C1 segment of cervical spinal cord (tissue), 14 donors: ENCODE measurements around the gene KCNMB1.

Source experiments
- DNase-seq, 14 donors: peaks; one replicate each; lab custom pipeline; 2025; lab: John Stamatoyannopoulos, UW

KCNMB1 gene

DNA sequence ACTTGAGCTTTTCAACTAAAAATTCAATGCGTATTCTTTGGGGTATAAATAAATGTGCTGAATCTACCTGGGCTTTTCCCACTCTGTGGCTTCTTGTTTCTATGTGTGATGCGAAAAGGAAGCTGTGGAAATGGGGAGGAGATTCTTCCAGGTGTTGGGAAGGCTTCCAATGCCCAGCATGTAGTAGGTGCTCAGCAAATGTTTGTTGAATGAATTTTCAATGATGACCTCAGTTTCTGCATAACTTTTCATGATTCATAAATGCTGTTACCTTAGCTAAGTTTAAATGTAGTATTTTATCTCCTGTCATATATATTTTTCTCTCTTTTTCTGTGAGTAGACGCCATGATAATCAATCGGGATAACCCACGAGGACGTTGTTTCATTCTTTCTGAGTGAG, 25.6 kb upstream of the KCNMB1 start:
- no peak for DNase-seq

DNA sequence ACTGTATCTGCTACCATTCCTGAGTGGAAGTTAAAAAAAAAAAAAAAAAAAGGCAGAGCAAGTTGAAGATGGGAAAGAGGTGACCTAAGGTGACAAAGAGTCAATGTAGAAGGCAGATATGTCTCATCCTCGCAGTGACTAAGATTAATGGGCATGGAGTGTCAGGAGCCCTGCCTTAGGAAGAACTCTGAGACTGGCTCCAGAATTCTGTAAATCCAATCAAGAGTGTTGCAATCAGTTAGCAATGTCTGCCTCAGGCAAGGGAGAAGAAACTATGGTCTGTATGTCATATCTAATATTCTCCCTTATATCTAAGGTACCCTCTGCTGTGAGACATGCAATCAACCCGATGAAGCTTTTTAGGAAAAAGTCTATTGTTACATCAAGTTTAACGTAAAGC, 24.7 kb upstream of the KCNMB1 start:
- no peak for DNase-seq

DNA sequence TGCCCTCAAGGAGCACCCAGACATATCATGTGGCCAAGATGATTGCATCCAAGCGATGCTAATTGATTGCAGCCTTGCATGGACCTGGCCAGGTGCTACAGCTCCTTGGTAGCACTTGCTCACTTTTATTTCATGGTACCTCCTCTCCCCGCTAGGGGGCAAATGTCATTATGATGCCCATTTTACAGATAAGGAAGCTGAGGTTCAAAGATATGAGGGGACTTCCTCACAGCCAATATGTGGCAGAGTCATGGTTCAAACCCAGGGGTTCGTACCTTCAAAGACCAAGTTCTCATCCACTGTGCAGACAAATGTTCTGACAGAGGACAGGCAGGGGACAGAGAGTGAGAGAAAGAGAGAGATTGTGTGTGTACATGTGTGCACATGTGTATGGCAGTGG, 21.9 kb upstream of the KCNMB1 start:
- DNase-seq = no peak

DNA sequence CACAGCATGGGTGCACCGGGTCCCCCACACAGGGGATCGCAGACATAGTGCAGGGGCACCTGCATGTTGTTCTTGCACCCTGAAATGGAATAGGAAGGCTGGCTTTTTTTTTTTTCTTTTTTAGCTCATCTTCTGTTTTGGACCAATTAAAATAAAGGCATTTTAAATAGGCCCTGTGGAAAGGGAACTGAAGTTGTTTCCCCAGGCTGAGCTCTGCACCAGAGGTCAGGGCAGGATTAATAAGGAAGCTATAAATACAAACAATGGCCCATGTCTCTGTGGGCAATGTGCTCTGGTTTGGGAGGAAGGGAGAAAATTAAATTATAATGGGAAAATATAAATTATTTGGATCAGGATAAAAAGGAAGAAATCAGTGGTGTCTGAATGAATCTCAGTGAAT, 21.2 kb upstream of the KCNMB1 start:
- no peak for DNase-seq

DNA sequence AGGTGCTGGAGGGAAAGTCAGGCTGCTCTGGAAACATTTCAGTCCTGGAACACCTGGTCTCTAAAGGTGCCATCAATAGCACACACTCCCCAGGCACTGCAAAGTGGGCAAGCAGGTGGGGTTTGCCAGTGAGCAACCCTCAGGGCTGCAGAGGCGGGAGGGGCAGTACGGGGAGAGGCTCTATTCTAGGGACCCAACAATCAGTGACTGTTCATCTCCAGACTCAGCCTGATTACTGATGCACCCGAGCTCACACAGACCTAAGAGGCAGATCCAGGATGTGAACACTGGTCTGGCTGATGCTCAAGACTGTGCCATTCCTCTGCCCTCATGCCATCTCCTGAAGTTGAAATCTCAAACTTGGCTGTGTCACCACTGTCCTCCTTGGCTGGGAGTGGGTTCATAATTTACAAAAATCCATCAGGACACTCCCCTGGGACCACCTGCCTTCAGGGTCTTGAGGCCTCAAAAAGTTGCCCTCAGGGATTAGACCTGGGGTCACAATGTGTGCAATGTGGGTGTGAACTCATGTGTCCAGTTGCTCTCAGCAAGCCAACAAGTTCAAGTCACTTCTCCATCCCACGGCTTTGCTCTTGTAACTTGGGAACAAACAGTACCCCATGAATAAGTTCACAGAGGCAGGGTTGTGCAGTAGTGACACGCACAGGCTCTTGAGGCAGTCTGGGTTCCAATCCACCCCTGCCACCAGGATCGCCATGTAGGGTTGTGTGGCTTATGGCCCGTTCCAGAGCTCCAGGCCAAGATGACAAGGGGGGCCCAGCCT, 19.9 kb upstream of the KCNMB1 start:
- DNase-seq = peak in 1 of 14 donors; percentile 21

DNA sequence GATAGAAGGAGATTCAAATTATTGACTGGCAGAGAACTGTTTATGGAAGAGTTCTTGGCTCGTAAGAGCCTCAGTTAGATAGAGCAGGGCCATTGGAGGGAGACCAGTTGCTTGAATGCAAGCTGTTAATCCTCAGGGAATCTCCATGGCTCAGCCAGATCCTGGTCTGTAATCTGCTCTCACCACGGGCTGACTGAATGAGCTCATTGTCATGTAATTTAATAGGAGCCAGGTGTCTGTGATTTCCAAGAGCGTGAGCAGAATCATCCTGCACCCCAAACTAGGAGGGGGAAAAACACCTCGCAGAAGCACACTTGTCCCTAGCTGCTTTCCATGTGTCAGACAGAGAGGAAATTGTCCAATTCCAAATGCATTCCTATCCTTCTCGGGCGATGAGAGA, 19.1 kb upstream of the KCNMB1 start:
- no peak for DNase-seq

DNA sequence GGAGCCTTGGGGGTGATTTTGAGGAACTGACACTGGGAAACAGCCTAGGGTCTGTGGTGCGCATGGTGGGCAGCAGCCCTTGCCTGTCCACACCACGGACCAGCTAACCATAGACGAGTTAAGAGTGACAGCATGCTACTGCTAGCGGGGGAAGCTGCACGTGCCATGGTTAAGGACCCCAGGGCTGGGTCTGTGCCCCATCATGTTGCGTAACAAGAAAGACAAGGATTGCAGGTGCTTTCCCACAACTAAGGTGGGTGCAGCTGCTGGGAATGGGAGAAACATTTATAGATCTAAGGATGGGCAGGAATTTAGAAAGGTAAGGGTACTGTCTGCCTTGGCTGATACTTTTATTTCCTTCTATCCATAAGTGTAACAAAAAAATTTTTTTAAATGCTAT, 17.9 kb upstream of the KCNMB1 start:
- DNase-seq = no peak

DNA sequence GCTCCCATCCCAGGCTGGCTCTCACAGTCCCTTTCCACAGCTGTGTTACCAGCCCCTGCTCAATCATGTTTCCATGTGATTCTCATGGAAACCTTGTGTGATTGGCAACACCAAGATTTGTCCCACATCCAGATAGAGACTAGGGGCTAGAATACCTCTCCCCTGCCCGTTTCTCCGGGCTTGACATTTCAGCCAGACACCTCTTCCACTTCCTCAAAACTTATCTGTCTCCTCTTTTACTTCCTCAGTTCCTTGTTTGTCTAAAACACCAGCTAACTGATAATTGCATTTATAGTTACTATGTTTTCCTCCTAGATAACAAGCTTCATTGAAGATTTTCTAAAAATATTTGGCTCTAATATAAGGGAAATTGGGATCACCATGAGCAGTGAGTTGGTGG, 16.6 kb upstream of the KCNMB1 start:
- DNase-seq = no peak

DNA sequence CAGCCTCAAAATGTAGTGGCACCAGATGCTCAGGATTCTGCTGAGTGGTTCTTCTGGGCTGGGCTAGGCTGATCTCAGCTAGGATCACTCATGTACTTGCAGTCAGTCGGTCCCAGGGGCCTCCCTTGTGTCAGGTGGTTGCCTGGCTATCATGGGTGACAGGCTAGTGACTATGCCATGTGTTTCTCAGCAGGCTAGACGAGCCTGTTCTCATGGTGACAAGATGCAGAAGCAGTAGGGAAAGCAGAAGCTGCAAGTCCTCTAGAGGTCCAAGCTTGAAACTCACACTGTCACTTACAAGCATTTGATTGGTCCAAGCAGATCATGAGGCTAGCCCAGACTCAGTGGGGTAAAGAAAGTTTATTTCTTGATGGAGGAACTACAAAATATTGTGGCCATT, 15.2 kb upstream of the KCNMB1 start:
- DNase-seq = peak in 1 of 14 donors; percentile 29

DNA sequence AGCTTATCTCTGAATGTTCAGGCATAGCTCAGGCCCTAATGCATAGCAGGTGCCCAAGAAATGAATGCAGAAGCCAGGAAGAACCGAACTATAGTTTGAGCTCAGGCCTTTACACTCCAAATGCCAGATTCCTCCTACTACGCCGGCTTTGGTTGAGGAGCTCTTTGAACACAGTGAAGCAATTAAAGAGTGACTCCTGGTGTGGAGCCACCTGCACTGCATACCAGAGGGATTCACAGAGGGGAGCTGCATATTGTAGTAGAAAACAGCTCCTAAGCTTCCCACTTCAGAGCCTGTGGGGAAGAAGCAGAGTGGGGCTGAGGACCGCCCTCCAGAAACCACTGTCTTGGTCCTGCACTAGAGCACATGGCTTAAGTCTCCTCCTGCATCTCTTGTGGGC, 14.5 kb upstream of the KCNMB1 start:
- DNase-seq = no peak

DNA sequence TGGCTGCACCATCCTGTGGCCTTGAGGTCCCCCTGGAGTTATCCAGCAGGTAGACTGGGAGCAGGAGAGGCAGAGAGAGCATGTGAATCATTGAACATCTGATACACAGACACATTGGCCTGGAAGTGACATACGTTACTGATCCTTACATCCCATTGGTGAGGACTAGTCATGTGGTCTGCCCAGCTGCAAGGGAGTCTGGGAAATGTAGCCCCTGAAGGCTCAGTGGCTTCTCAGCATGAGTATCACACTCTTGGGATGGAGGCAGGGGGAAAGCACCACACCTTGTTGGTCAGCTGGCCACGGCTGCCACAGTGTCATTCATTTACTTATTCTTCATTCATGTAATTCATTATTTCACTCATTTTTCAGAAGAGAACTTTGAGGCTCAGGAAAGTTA, 13.3 kb upstream of the KCNMB1 start:
- DNase-seq = no peak

DNA sequence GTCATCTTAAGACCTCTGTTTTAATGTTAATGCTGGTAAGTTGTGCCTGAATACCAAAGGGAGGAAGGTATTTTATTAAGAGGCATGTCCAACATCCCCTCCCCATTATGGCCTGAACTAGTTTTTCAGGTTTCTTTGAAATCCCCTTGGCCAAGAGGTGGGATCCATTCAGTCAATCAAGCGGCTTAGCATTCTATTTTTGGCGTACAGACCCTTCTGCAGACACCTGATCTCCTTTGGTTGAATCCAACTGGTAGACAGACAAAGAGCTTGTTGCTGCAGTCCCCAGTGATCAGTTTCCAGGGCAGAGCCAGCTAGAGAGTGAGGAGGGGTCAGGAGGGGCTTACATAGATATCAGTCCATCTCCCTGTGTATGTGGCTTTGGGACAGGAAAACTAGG, 7.9 kb upstream of the KCNMB1 start:
- DNase-seq = no peak

DNA sequence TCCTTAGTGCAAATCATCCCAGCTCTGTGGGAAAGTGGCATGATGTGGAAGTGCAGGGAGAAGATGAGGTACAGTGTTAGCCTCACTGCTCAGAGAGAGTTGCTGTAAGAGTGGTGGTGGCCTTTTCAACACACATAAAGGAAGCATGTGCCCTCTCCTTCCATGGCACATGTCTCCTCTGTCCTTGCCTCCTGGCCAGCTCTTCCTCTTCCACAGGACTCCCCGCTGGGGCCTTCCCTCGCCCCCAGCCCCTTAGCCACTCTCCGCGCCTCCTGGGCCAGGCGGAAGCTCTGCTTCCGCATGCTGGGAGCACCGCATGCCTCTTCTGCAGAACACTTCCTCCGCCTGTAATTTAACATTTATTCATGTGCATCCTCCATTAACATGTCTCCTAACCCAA, 4.8 kb upstream of the KCNMB1 start:
- DNase-seq = peak in 2 of 14 donors; percentile 23 to 35

DNA sequence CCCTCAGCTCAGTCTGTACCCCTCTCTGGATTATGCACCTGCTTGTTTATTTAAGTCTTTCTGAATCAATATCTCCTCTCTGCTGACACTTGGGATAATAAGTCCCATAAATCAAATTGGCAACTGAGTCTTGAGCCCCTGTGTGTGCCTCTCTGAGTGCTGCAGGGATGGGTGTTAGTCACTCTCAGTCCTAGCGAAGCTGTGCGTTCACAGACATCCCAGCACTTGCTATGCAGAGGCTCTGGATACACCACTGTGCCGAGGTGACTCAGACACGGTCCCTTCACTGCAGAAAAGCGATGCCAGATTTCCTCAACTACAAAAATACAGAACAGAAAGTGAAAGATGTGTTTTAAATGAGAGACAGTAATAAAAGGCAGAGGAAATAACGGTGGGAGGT, 4.1 kb upstream of the KCNMB1 start:
- DNase-seq = peak in 1 of 14 donors; percentile 24

DNA sequence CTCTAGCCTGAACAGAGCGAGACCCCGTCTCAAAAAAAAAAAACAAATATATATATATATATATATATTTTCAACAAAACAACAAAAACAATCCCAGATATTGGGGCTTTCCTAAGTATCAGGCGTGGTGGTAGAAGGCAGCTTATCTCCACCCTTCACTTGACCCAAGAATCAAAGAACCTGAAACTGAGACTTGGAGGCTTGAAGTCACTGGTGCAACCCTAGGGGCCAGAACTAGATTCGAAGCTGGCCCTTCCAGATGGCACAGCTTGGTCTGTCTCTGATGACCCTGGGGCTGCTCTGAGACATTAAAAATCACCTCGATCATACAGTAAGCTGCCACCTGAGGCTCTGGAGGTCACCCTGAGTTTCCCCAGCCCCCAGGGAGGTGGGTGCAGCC, 1.3 kb upstream of the KCNMB1 start:
- no peak for DNase-seq

DNA sequence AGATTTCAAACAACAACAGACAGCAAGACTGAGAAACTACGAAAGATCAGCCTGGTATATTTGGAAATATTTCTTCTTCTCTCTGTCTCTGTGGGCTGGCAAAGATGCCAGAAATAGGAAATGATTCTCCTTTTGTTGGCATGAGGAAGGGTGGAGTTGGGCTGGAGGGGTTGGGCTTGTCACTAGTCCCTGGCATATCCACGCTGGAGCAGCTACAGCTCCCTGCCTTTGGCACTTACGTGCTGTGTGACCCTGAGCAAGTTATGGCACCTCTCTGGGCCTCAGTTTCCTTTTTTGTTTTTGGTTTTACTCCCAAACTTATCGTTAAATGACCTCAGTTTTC, 354 bp upstream of the KCNMB1 start:
- DNase-seq = no peak

DNA sequence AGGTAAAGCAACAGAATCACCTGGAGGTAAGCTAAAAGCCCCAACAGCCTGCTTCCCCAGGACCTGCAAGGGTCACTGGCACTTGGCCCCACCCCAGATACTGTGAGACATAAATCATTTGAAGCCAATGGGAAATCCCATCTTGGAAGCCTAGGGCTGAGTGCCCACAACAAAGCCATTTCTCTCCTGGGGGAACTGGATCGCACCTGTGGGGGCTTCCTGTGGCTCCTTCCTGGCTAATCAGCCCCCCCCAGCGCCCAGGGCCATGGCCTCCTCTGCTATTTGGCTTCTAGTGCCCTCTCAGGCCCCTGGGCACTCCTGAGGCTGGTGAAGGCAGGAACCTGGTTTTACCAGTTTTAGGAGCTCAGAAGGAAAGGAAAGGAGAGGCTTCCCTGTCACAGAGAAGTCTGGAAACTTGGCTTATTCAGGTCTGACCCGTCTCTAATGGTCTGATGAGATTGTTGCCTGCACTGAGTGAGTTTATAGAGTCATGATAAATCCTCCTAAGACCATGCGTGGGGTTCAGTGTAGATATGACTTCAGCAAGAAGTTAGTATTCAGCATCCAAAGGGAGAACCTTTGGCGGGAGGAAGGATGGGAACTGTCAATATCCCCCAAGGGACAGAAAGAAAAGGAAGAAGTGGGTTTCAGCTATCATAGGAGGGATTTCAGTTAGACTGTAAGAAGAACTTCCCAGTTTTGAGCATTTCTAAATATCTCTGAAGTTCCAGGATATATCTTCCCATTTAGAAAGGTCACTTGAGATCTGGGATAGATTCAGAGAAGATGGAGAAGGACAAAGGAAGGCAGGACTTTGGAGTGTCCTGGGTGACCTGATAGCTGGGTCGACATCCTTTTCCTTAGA, 1.2 kb downstream of the KCNMB1 start:
- DNase-seq = no peak

DNA sequence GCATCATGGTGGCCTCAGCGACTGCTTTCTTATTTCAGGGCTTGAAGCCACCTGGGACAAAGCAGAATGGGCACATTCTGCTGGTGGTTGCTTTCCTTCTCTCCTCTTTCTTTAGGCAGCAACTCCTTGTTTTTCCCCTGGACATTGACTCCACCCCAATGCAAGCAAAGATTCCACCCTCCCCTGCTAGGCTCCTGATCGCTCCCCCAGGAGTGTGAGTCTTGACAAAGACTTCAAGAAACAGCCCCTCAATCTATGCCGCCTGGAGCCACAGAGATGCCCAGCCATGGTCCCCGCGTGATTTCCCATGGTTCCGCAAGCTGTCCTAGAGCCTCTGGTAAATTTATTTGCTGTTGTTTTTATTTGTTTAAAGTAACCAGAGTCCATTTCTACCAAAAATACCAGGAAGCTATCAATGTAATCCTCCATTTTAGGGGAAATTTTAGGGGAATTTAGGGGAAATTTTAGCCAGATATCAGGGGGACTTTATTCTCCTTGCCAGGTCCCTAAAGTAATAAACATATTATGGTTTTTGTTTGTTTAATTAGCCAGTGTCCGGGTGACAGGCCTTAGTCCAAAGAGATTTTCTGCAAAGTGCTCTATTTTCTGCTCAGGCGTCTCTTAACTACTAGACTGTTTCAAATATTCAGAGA, 2.3 kb downstream of the KCNMB1 start:
- DNase-seq = no peak

DNA sequence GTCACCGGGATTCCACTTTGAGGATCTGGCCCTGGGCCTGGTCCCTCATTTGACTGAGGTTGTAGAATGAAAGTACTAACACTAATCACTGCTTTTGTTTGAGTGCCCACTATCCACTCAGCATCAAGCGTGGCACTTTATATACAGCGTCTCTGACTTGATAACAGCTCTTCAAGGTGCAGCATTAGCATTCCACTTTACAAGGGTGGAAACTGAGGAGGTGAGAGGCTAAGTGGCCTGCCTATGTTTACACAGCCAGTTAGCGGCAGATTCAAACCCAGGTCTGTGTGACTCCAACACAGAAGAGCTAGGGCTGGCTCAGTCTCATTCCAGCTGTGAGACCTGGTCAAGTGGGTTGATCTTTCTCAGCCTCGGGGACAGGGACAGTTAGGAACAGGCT, 5.9 kb downstream of the KCNMB1 start:
- no peak for DNase-seq

DNA sequence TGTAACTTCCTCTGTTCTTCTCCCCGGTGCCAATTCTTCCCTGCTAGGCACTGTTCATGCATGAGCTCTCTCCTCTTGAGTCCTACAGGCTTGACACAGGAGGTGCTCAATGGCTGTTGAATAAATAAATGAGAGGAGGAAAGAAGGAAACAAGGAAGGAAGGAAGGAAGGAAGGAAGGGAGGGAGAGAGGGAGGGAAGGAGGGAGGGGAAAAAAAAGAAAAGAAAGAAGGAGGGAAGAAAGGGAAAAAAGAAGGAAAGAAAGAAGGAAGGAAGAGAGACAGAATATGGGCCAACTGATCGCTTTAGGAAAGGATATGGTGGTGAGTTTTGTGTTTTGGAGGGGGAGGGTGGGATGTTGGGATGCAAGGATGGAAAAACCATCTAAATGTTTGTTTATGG, 6.4 kb downstream of the KCNMB1 start:
- no peak for DNase-seq

DNA sequence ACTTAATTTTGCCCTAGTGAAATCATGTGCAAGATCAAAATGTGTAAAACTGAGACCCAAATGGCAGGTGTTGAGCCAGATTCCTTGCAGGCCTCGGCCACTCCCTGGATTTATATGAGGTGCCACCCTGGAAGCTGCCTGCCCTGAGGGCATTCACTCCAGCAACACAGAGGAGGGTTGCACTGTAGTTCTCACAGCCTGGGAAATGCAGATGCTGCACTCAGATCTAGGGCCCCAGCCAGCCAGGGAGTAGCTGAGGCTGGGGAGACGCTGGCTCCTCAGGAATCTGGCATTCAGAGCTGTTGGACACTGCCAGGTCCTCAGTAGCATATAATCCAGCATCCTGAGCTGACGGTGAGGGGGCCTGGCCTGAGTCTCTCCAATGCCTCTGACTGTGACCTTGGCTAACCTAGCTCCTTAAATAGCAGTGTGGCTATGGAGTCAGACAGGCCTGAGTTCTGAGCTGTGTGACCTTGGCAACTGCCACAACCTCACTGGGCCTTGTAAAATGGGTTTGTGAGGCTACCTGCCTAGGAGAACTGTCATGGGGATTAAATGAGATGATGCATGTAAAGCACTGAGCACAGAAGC, 8.7 kb downstream of the KCNMB1 start:
- DNase-seq = no peak

DNA sequence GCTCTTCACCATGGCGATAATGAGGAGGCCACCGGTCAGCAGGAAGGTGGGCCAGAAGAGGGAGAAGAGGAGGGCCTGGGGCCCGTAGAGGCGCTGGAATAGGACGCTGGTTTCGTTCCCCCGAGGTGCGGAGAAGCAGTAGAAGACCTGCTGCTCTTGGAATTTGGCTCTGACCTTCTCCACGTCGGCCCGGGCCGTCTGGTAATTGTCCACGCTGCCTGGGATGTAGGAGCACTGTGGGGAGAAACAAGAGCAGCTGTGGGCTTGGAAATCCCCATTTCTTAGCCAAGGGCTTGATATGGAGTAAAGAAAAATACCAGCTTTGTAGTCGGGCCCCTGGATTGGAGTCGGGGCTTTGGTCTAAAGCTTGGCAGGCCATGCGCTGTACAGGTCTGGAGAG, 10.4 kb downstream of the KCNMB1 start:
- DNase-seq = no peak
